ENCODE data around the gene KRT1. TPM values are rescaled to one million over a fixed set of nuclear protein-coding genes. Genes with fewer than 3 reads are reported as not detected.

KRT1 gene
- total RNA-seq, 2 experiments from 2014 or later = not detected

DNA sequence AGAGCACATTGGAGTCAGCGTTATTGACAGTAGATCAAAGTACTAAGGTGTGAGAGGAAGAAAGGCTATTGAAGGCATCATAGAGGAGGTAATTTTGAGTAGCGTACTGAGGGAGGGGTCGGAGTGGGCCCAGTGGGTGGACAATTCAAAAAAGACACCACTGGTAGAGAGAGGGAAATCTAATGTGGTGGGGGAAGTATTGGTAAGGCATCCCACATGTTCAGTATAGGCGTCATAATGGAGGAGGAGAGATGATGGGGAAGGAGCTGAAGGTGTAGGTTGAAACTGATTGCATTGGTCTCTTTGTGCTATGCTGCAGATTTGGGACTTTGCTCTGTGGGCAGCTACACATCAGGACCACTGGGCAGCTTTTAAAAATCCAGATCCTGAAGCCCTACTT, 46.8 kb upstream of the KRT1 start:
- no peaks in the 10 kb centered on the region for H3K79me2 ChIP-seq (ENCODE audit: insufficient read depth, low read depth, low read length)
- no TSS peak for BruUV-seq (replicated peaks)
- H3K4me1 ChIP-seq (ENCODE audit: insufficient read depth, low read length, poor library complexity, severe bottlenecking) = no peaks in the 10 kb centered on the region
- H2AFZ ChIP-seq (ENCODE audit: low read length) = no peak overlapping the region
- H3K4me2 ChIP-seq (ENCODE audit: low read length) = no peak overlapping the region
- DNase-seq (ENCODE audit: low spot score) = no peak
- H3K9me2 ChIP-seq (ENCODE audit: insufficient read depth, low read length) = no peaks in the 10 kb centered on the region
- H4K20me1 ChIP-seq (ENCODE audit: insufficient read depth, low read length) = no peaks in the 10 kb centered on the region
- ChIA-PET CTCF (ENCODE audit: unreplicated experiment) (no interaction called here), POLR2A (interaction anchor here (0.6 kb wide), 1 partner anchor 18 kb away, joined by 3 read pairs; no protein-coding TSS in a partner anchor)
- no peaks in the 10 kb centered on the region for H3K9me3 ChIP-seq (ENCODE audit: low read length)
- no peak for TF ChIP-seq EZH2phosphoT487 (IDR thresholded peaks at IDR 0.05; ENCODE audit: borderline replicate concordance, low read depth, low read length)
- TF ChIP-seq, protein P1, sequence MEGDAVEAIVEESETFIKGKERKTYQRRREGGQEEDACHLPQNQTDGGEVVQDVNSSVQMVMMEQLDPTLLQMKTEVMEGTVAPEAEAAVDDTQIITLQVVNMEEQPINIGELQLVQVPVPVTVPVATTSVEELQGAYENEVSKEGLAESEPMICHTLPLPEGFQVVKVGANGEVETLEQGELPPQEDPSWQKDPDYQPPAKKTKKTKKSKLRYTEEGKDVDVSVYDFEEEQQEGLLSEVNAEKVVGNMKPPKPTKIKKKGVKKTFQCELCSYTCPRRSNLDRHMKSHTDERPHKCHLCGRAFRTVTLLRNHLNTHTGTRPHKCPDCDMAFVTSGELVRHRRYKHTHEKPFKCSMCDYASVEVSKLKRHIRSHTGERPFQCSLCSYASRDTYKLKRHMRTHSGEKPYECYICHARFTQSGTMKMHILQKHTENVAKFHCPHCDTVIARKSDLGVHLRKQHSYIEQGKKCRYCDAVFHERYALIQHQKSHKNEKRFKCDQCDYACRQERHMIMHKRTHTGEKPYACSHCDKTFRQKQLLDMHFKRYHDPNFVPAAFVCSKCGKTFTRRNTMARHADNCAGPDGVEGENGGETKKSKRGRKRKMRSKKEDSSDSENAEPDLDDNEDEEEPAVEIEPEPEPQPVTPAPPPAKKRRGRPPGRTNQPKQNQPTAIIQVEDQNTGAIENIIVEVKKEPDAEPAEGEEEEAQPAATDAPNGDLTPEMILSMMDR (conservative IDR thresholded peaks at IDR 0.05; ENCODE audit: low read length) = no peak
- no peaks in the 10 kb centered on the region for H3K36me3 ChIP-seq (ENCODE audit: insufficient read depth, low read length)
- intact Hi-C loops (cut with micrococcal nuclease; ENCODE audit: unreplicated experiment) = no loop called here
- no peak overlapping the region for H3K4me3 ChIP-seq (ENCODE audit: low read depth, low read length, poor library complexity, severe bottlenecking)
- no peak overlapping the region for H3K27ac ChIP-seq (ENCODE audit: low read depth, low read length, poor library complexity, severe bottlenecking)

DNA sequence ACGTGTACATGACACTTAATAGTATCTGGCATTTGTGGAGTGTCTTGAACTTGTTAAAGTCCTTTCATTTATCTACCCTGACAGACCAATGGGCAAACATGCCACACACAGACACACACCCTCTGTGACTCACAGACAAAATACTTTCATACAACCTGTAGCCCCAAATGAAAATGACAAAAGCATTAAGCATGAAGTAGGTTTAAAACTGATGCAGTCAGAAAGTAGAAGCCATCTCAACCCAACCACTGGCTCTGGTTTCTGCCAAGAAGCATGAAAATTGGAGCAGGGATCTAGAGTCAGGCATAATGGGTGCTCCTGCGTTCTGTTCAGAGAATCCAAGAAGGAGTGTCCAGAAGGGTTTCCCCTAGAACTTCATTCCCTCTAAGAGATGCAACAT, 46.2 kb upstream of the KRT1 start:
- Histone ChIP-seq H2AFZ (ENCODE audit: low read length) (no peak overlapping the region), H3K4me3 (ENCODE audit: low read depth, low read length, poor library complexity, severe bottlenecking) (no peak overlapping the region), H3K4me1 (ENCODE audit: insufficient read depth, low read length, poor library complexity, severe bottlenecking) (no peaks in the 10 kb centered on the region), H3K27ac (ENCODE audit: low read depth, low read length, poor library complexity, severe bottlenecking) (no peak overlapping the region), H3K36me3 (ENCODE audit: insufficient read depth, low read length) (no peaks in the 10 kb centered on the region), H3K9me3 (ENCODE audit: low read length) (no peaks in the 10 kb centered on the region), H3K4me2 (ENCODE audit: low read length) (no peak overlapping the region), H3K79me2 (ENCODE audit: insufficient read depth, low read depth, low read length) (no peaks in the 10 kb centered on the region), H3K9me2 (ENCODE audit: insufficient read depth, low read length) (no peaks in the 10 kb centered on the region), H4K20me1 (ENCODE audit: insufficient read depth, low read length) (no peaks in the 10 kb centered on the region)
- DNase-seq (ENCODE audit: low spot score) = no peak
- intact Hi-C loops (cut with micrococcal nuclease; ENCODE audit: unreplicated experiment) = no loop called here
- CTCF ChIA-PET (ENCODE audit: unreplicated experiment) = no interaction called here
- POLR2A ChIA-PET = no interaction called here
- TF ChIP-seq, protein P1 (conservative IDR thresholded peaks at IDR 0.05; ENCODE audit: low read length) = no peak
- TF ChIP-seq EZH2phosphoT487 (IDR thresholded peaks at IDR 0.05; ENCODE audit: borderline replicate concordance, low read depth, low read length) = no peak
- no TSS peak for BruUV-seq (replicated peaks)

DNA sequence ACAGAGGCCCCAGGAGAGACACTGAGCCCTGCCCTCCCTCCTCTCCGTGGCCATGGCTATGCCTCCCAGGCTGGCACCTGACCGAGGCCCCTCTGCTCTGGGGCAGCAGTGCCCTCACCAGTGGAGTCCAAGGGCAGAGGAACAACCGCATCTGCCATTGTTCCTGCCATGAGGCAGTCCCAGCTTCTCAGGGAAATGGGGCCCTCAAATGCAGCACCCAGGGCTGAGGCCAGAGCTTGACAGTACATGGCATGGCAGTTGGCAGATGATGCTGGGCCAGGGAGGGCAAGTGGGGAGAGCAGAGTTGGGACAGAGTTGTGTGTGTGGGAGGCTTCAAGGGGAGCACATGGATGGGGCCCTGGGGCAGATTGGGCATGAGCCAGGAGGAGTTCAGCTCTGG, 44.2 kb upstream of the KRT1 start:
- POLR2A ChIA-PET = interaction anchor here (0.6 kb wide), 1 partner anchor 32 kb away, joined by 3 read pairs; no protein-coding TSS in a partner anchor
- no TSS peak for BruUV-seq (replicated peaks)
- intact Hi-C loops (cut with micrococcal nuclease; ENCODE audit: unreplicated experiment) = no loop called here

More for the DNA sequence above, 44.2 kb upstream of the KRT1 start:
- Histone ChIP-seq H3K4me3 (ENCODE audit: low read depth, low read length, poor library complexity, severe bottlenecking) (no peak overlapping the region), H3K4me1 (ENCODE audit: insufficient read depth, low read length, poor library complexity, severe bottlenecking) (no peaks in the 10 kb centered on the region), H3K9me3 (ENCODE audit: low read length) (no peaks in the 10 kb centered on the region), H3K9me2 (ENCODE audit: insufficient read depth, low read length) (no peaks in the 10 kb centered on the region), H4K20me1 (ENCODE audit: insufficient read depth, low read length) (no peaks in the 10 kb centered on the region), H3K36me3 (ENCODE audit: insufficient read depth, low read length) (no peaks in the 10 kb centered on the region), H3K79me2 (ENCODE audit: insufficient read depth, low read depth, low read length) (no peaks in the 10 kb centered on the region), H3K27ac (ENCODE audit: low read depth, low read length, poor library complexity, severe bottlenecking) (no peak overlapping the region), H2AFZ (ENCODE audit: low read length) (no peak overlapping the region), H3K4me2 (ENCODE audit: low read length) (no peak overlapping the region)
- TF ChIP-seq, protein P1 (conservative IDR thresholded peaks at IDR 0.05; ENCODE audit: low read length) = no peak
- no peak for TF ChIP-seq EZH2phosphoT487 (IDR thresholded peaks at IDR 0.05; ENCODE audit: borderline replicate concordance, low read depth, low read length)
- CTCF ChIA-PET (ENCODE audit: unreplicated experiment) = no interaction called here
- no peak for DNase-seq (ENCODE audit: low spot score)

Measured in OCI-LY7 (cell line).